Right kidney (tissue), 9 donors: Measurements from ENCODE around the gene BAHD1.
A peak's percentile ranks its signal among the peaks of the same experiment; 100 is the strongest.

Experiments
- DNase-seq: peaks from one replicate; pipeline ENCODE4 v3.0.0-alpha.2; 2016
- long read RNA-seq, 8 donors: transcript quantifications; one replicate each; lab custom pipeline, GENCODE V29; 2026

BAHD1 gene
- long read RNA-seq, donor 1, partial matches to known transcripts, result 21 of 21 reads
- long read RNA-seq, donor 1, other reads (novel, unspliced or antisense), result 0 of 21 reads
- long read RNA-seq, donor 2, full-length matches to known transcripts, result 2 of 2 reads
- long read RNA-seq, donor 2, partial matches to known transcripts, result 0 of 2 reads
- long read RNA-seq, donor 2, other reads (novel, unspliced or antisense), result 0 of 2 reads
- long read RNA-seq, donor 3, full-length matches to known transcripts, result 2 of 2 reads
- long read RNA-seq, donor 3, partial matches to known transcripts, result 0 of 2 reads
- long read RNA-seq, donor 3, other reads (novel, unspliced or antisense), result 0 of 2 reads
- long read RNA-seq, donor 4, partial matches to known transcripts, result 7 of 8 reads
- long read RNA-seq, donor 4, other reads (novel, unspliced or antisense), result 0 of 8 reads
- long read RNA-seq, donor 5, full-length matches to known transcripts, result 3 of 3 reads
- long read RNA-seq, donor 5, partial matches to known transcripts, result 0 of 3 reads
- long read RNA-seq, donor 5, other reads (novel, unspliced or antisense), result 0 of 3 reads
- long read RNA-seq, donor 6, partial matches to known transcripts, result 7 of 8 reads
- long read RNA-seq, donor 6, other reads (novel, unspliced or antisense), result 0 of 8 reads
- long read RNA-seq, donor 7, result 0 reads
- long read RNA-seq, donor 8, partial matches to known transcripts, result 5 of 6 reads
- long read RNA-seq, donor 8, other reads (novel, unspliced or antisense), result 0 of 6 reads

- DNase-seq, result peak; percentile 69
These were observed at the start of gene BAHD1 for GRCh38 chr15:40440743-40441564. Gene BAHD1, plus strand, starts transcription at chr15:40440953. Its CDS starts 17,512 bp downstream, at chr15:40458465.

DNA sequence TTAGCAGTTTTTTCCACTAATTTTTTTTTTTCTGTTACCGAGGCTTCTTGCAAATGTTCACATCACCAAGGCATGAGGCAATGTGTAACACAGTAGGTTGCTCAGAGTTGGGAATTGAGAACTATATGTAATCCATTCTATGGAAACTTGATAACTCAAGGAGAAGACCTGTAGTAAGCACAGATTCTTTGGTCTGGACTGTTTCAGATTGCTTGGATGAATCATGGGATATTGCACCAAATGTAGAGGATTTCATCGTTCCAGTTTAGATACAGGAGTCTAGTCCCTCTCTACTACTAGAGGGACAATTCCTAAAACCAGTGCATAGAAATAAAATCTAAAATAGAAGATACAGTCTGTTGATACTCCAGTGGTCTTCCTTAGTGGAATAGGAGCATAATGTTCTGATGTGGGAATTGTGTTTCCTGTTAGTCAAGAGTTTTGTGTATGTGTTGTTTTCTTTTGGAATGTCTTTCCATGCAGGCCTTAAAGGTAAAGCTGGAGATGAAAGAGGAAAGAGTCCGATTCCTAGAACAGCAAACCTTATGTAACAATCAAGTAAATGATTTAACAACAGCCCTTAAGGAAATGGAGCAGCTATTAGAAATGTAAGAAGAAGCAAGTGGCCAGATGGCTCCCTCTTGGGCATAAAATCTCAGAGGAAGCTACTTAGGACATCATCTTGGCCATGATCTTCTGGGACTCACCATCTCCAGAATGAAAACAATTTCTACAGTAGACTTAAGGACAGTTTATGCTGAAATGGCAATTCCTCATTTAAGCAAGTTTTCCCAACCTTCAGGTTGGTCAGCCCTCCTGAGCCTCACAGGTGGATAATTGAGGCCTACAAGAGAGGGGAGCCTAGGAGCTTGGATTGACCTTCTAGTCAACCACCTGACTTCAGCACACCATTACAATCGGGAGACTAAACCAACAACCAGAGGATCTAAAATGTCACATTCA lies 47.5 kb upstream of the BAHD1 start:
- DNase-seq, result no peak

DNA sequence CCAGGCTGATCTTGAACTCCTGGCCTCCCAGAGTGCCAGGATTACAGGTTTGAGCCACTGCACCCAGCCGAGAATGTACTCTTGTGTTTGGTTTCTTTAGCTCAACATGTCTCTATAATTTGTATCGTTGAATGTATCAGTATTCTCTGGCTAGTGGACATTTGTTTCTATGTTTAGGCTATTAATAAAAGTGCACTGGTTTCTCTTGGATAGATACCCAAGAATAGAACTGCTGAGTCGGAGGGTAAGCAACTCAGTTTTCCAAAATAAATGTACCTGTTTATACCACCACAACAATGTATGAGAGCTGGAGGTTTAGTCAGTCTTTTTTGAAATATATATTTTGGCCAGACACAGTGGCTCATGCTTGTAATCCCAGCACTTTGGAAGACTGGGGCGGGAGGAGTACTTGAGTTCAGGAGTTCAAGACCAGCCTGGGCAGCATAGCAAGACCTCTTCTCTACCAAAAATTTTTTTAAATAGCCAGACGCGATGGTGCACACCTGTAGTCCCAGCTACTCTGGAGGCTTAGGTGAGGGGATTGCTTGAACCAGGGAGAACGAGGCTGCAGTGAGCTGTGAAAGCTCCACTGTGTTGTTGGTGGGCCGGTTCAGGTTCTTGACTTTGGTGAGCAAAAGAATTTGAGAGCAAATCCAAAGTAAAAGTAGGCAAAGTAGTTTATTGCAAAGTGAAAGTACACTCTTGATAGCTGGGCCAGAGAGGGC lies 42.9 kb upstream of the BAHD1 start:
- DNase-seq, result no peak

- no peak for DNase-seq
These were observed 42.3 kb upstream of the BAHD1 start for GRCh38 chr15:40398413-40398873.

DNA sequence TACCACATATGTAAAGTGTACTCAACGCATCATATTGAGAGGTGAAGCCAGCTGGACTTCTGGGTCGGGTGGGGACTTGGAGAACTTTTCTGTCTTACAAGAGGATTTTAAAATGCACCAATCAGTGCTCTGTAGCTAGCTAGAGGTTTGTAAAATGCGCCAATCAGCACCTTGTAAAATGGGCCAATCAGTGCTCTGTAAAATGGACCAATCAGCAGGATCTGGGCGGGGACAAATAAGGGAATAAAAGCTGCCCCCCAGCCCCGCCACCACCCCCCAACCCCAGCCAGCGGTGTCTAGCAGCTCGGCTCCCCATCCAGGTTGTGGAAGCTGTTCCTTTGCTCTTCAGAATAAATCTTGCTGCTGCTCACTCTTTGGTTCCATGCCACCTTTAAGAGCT lies 41.4 kb upstream of the BAHD1 start:
- DNase-seq, result no peak

- DNase-seq, result peak; percentile 88
These were observed 35.0 kb upstream of the BAHD1 start, which contains the start of gene IVD for GRCh38 chr15:40405501-40406381. Gene IVD, plus strand, starts transcription at chr15:40405795. Its CDS starts 33 bp downstream, at chr15:40405828.

GRCh38 chr15:40407330-40407990 lies 33.3 kb upstream of the BAHD1 start:
- no peak for DNase-seq

DNA sequence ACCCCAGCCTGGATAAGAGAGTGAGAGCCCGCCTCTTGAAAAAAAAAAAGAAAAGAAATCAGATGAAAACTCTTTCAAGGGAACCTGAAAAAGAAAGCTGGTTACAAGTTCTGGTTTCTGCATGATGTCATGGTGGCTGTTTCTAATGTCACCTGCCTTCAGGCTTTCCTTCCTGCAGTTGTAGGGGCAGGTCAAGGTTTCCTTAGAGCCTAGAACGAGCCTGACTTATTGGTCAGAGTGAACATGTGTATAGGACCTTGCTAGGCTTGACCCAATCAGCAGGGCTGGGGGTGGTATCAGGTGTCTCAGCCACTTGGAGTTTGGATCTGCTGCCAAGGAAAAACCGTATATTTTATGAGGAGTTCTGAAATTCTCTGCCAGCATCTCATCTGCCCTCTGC lies 31.4 kb upstream of the BAHD1 start:
- DNase-seq, result no peak

- no peak for DNase-seq
These were observed 30.3 kb upstream of the BAHD1 start for GRCh38 chr15:40410476-40410875.

GRCh38 chr15:40412095-40412759 lies 28.5 kb upstream of the BAHD1 start:
- no peak for DNase-seq

GRCh38 chr15:40413036-40413435 lies 27.7 kb upstream of the BAHD1 start:
- no peak for DNase-seq

DNA sequence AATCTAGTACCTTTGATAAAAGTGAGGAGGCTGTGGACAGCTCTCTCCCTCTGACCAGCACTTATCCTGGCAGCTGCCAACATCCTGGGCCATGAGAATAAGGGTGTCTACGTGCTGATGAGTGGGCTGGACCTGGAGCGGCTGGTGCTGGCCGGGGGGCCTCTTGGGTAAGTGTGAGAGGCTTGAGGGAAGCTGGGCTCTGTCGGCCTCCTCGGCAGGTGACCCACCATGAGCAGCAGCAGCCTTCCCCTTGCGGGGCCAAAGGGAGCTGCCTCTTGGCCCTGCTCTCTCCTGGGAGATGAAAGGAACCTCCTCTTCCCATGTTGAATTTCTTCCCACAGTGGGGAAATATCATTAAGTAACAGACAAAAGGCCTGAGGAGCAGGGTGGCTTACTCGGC lies 25.9 kb upstream of the BAHD1 start:
- DNase-seq, result no peak

- DNase-seq, result no peak
These were observed 25.5 kb upstream of the BAHD1 start for GRCh38 chr15:40415226-40415625.

DNA sequence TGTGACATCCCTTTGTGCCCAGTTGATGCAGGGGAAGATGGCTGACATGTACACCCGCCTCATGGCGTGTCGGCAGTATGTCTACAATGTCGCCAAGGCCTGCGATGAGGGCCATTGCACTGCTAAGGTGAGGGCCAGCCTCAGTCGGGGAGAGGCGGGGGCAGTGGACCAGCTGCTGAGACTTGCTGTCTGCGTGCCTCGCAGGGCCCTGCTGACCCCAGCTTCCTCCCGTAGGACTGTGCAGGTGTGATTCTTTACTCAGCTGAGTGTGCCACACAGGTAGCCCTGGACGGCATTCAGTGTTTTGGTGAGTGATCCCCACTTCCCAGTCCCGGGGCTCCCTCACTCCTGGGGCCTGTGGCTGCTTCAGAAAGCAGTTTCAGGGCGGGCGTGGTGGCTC lies 24.7 kb upstream of the BAHD1 start:
- no peak for DNase-seq

DNA sequence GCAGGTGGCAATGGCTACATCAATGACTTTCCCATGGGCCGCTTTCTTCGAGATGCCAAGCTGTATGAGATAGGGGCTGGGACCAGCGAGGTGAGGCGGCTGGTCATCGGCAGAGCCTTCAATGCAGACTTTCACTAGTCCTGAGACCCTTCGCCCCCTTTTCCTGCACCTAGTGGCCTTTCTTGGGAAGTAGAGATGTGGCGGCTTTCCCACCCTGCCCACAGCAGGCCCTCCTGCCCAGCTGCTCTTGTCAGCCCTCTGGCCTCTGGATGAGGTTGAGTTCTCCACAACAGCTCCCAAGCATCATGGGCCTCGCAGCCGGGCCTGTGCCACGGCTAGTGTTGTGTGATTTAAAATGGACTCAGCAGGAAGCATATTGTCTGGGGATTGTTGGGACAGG lies 22.6 kb upstream of the BAHD1 start:
- DNase-seq, result no peak

- no peak for DNase-seq
These were observed 20.6 kb upstream of the BAHD1 start for GRCh38 chr15:40420071-40420713.

- no peak for DNase-seq
These were observed 20.0 kb upstream of the BAHD1 start for GRCh38 chr15:40420793-40421192.
